ENCODE measurements around the gene EVI5.

DNA sequence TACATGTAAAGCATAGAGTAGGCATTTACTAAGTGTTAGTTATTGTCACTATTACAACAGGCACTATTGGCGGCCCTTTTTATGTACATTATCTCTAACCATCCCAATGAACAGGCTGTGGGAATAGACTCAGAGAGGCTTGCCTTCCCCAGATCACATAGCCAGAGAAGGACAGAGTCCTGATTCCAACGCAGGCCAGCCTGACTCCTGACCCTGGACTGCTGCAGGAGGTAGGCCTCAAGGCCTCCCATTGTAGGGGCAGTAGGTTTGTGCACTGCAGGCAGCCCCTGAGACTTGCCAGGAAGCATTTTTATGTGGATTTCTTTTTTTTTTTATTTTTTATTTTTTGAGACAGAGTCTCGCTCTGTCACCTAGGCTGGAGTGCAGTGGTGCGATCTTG, 291.8 kb downstream of the EVI5 start:
- TF ChIP-seq CTCF (IDR thresholded peaks at IDR 0.05) (no peak), POLR2A (IDR thresholded peaks at IDR 0.05) (no peak), POLR2AphosphoS5 (IDR thresholded peaks at IDR 0.05) (no peak)

Data from sigmoid colon (tissue), 4 donors.